ENCODE data around the gene UBE2E2. TPM values are rescaled to one million over a fixed set of nuclear protein-coding genes. Genes with fewer than 3 reads are reported as not detected.

UBE2E2 gene
- total RNA-seq, 1 donor from 2014 or later, result 24.2 TPM

DNA sequence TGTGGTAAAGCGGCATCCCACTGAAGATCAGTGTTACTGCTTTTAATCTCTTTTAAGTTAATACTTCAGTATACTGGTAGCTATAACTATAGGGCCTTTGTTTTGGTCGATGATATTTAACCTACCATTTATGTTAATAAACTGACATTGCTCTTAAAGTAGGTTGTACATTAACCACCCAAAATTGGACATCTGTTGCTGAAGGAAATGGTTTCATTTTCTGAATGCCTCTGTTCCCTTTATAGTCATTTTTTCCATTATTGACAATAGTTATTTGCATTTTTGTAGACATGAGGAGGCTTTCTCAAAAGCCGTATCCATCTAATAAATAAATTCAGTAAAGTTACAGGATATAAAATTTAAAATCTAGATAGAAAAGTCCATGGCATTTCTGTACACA, 350.2 kb downstream of the UBE2E2 start:
- Mint-ChIP-seq H3K9me3 (peaks cover 6% of the 10 kb centered on the region), H3K4me3 (no peak overlapping the region), H3K4me1 (no peaks in the 10 kb centered on the region), H3K27ac (ENCODE audit: unreplicated experiment) (no peak overlapping the region), H3K27me3 (ENCODE audit: low read depth) (no peaks in the 10 kb centered on the region), H3K36me3 (ENCODE audit: low read depth) (peaks cover 3% of the 10 kb centered on the region)
- DNase-seq (ENCODE audit: low read depth, low spot score), result no peak
- TF ChIP-seq, protein P1, sequence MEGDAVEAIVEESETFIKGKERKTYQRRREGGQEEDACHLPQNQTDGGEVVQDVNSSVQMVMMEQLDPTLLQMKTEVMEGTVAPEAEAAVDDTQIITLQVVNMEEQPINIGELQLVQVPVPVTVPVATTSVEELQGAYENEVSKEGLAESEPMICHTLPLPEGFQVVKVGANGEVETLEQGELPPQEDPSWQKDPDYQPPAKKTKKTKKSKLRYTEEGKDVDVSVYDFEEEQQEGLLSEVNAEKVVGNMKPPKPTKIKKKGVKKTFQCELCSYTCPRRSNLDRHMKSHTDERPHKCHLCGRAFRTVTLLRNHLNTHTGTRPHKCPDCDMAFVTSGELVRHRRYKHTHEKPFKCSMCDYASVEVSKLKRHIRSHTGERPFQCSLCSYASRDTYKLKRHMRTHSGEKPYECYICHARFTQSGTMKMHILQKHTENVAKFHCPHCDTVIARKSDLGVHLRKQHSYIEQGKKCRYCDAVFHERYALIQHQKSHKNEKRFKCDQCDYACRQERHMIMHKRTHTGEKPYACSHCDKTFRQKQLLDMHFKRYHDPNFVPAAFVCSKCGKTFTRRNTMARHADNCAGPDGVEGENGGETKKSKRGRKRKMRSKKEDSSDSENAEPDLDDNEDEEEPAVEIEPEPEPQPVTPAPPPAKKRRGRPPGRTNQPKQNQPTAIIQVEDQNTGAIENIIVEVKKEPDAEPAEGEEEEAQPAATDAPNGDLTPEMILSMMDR (conservative IDR thresholded peaks at IDR 0.05), result no peak

DNA sequence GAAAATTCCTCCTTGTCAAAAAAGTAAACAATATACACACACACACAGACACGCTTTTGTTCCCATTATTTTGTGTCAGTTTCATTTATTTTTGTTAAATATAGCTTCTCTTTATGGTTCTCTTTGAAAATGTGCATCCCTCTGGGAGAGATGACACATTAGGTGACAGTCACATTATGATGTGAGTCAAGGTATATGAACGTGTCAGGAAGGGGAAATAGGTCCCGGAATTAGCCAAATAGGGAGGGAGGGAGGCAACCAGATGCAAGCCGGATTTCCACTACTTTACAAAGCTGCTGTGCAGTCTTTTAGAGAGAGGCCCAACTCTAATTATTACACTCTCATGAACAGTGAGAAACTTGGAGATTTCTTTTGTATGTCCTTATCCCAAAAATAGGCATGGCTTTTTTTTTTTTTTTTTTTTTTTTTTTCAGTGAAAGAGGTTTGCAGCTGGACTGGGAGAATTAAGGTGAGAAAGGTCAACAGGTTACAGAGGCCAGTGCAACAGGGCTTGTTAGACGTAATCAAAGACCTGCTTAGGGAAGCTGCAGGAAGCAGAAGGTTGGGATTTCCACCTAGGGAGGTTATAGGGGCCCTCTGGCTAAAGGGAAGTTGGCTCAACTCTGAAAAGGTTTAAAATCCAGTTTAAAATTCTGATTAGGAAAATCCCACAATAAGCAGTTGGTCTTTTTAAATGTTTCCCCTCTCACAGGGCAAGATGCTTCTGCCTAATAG, 362.1 kb downstream of the UBE2E2 start:
- H3K9me3 Mint-ChIP-seq, result peaks cover 4% of the 10 kb centered on the region
- H3K4me1 Mint-ChIP-seq, result peaks cover 18% of the 10 kb centered on the region
- no peak for DNase-seq (ENCODE audit: low read depth, low spot score)

DNA sequence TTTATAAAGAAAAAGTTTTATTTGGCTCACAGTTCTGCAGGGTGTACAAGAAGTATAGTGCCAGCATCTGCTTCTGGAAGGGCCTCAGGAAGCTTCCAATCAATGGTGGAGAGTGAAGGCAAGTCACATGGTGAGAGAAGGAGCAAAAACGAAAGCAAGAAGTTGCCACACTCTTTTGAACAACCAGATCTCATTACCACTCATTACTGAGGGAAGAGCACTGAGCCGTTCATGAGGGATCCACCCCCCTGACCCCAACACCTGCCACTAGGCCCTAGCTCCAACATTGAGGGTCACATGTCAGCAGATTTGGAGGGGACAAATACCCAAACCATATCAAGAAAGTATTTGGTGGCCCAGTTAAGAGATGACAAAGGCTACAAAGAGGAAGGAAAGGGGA, 363.4 kb downstream of the UBE2E2 start:
- no peak overlapping the region for H3K27ac Mint-ChIP-seq (ENCODE audit: unreplicated experiment)
- TF ChIP-seq, protein P1 (conservative IDR thresholded peaks at IDR 0.05), result no peak

More for the DNA sequence above, 362.1 kb downstream of the UBE2E2 start:
- Mint-ChIP-seq H3K36me3 (ENCODE audit: low read depth) (no peaks in the 10 kb centered on the region), H3K4me3 (no peak overlapping the region), H3K27ac (ENCODE audit: unreplicated experiment) (no peak overlapping the region), H3K27me3 (ENCODE audit: low read depth) (no peaks in the 10 kb centered on the region)
- TF ChIP-seq, protein P1 (conservative IDR thresholded peaks at IDR 0.05), result no peak

DNA sequence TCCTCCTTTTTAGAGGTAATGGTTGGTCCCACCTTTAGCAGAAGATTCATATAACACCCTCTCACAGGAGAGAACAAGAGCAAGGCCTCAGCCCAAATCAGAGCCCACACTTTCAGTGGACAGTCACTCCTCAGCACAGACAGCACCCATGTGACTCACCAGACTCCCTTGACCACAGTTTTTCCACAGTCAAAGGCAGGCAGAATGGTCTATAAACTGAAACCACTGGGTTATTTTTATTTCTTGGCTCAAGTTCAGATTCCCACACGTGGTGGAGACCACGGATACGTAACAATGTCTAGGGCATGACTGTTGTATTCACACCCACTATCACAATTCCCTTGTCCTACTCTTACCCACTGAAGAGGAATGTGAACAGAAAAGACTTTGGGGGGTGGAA, 364.8 kb downstream of the UBE2E2 start:
- DNase-seq (ENCODE audit: low read depth, low spot score), result no peak
- Mint-ChIP-seq H3K4me3 (no peak overlapping the region), H3K27ac (ENCODE audit: unreplicated experiment) (no peak overlapping the region), H3K36me3 (ENCODE audit: low read depth) (peaks cover 6% of the 10 kb centered on the region), H3K4me1 (peaks cover 18% of the 10 kb centered on the region), H3K9me3 (peaks cover 13% of the 10 kb centered on the region), H3K27me3 (ENCODE audit: low read depth) (no peaks in the 10 kb centered on the region)
- TF ChIP-seq, protein P1 (conservative IDR thresholded peaks at IDR 0.05), result no peak

More for the DNA sequence above, 363.4 kb downstream of the UBE2E2 start:
- H3K4me3 Mint-ChIP-seq, result no peak overlapping the region
- peaks cover 18% of the 10 kb centered on the region for H3K4me1 Mint-ChIP-seq
- no peak for DNase-seq (ENCODE audit: low read depth, low spot score)
- H3K9me3 Mint-ChIP-seq, result peaks cover 6% of the 10 kb centered on the region
- peaks cover under 1% of the 10 kb centered on the region for H3K36me3 Mint-ChIP-seq (ENCODE audit: low read depth)
- no peaks in the 10 kb centered on the region for H3K27me3 Mint-ChIP-seq (ENCODE audit: low read depth)

DNA sequence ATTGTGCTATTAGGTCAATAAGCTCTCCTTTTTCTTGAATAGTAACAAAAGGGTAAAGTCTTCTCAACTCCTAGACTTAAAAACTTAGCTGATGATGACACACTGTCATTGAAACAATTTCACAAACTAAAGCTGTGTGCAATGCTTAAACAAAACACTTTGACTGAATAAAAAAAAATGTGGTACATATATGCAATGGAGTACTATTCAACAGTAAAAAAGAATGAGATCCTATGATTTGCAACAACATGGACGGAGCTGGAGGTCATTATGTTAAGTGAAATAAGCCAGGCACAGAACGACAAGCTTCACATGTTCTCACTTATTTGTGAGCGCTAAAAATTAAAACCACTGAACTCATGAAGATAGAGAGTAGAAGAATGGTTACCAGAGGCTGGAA, 370.7 kb downstream of the UBE2E2 start:
- DNase-seq (ENCODE audit: low read depth, low spot score), result no peak
- TF ChIP-seq, protein P1 (conservative IDR thresholded peaks at IDR 0.05), result no peak
- no peaks in the 10 kb centered on the region for H3K4me1 Mint-ChIP-seq
- no peak overlapping the region for H3K4me3 Mint-ChIP-seq
- no peak overlapping the region for H3K27ac Mint-ChIP-seq (ENCODE audit: unreplicated experiment)
- peaks cover 6% of the 10 kb centered on the region for H3K36me3 Mint-ChIP-seq (ENCODE audit: low read depth)
- H3K9me3 Mint-ChIP-seq, result peaks cover 12% of the 10 kb centered on the region
- no peaks in the 10 kb centered on the region for H3K27me3 Mint-ChIP-seq (ENCODE audit: low read depth)

Data from neural crest cell (in vitro differentiated cells).